ENCODE data around the gene TRAPPC8.
A peak's percentile ranks its signal among the peaks of the same experiment; 100 is the strongest.
"Not testable (repeated sequence)": the region's sequence is repeated elsewhere in the genome, so short reads cannot be mapped to it uniquely, and the experiment has no call there.

The TRAPPC8 gene

GRCh38 chr18:31942999-31943877 lies at the start of gene TRAPPC8:
TSS of gene TRAPPC8 (minus strand) at chr18:31943128. CDS start at chr18:31942764, 364 bp downstream.
- peak; percentile 91 for DNase-seq (ENCODE audit: low spot score)

- no peak for DNase-seq (ENCODE audit: low spot score)
These were observed 47.9 kb upstream of the TRAPPC8 start for GRCh38 chr18:31990823-31991222.

GRCh38 chr18:31983976-31984375 lies 41.0 kb upstream of the TRAPPC8 start:
- DNase-seq (ENCODE audit: low spot score): peak; percentile 10

GRCh38 chr18:31983020-31983419 lies 40.1 kb upstream of the TRAPPC8 start:
- DNase-seq (ENCODE audit: low spot score): no peak

- no peak for DNase-seq (ENCODE audit: low spot score)
These were observed 37.9 kb upstream of the TRAPPC8 start for GRCh38 chr18:31980863-31981262.

- DNase-seq (ENCODE audit: low spot score): no peak
These were observed 36.8 kb upstream of the TRAPPC8 start for GRCh38 chr18:31979714-31980113.

- DNase-seq (ENCODE audit: low spot score): no peak
These were observed 35.7 kb upstream of the TRAPPC8 start for GRCh38 chr18:31978616-31979015.

- DNase-seq (ENCODE audit: low spot score): peak; percentile 44
These were observed 34.4 kb upstream of the TRAPPC8 start for GRCh38 chr18:31977270-31977872.

- no peak for DNase-seq (ENCODE audit: low spot score)
These were observed 33.3 kb upstream of the TRAPPC8 start for GRCh38 chr18:31976242-31976641.

GRCh38 chr18:31973929-31974546 lies 31.1 kb upstream of the TRAPPC8 start:
- no peak for DNase-seq (ENCODE audit: low spot score)

- DNase-seq (ENCODE audit: low spot score): no peak
These were observed 27.7 kb upstream of the TRAPPC8 start for GRCh38 chr18:31970617-31971016.

GRCh38 chr18:31965316-31965970 lies 22.5 kb upstream of the TRAPPC8 start:
- no peak for DNase-seq (ENCODE audit: low spot score)

GRCh38 chr18:31957728-31958127 lies 14.8 kb upstream of the TRAPPC8 start:
- no peak for DNase-seq (ENCODE audit: low spot score)

GRCh38 chr18:31954349-31954748 lies 11.4 kb upstream of the TRAPPC8 start:
- no peak for DNase-seq (ENCODE audit: low spot score)

GRCh38 chr18:31953699-31954098 lies 10.8 kb upstream of the TRAPPC8 start:
- not testable (repeated sequence) for DNase-seq (ENCODE audit: low spot score)

- no peak for DNase-seq (ENCODE audit: low spot score)
These were observed 9.3 kb upstream of the TRAPPC8 start for GRCh38 chr18:31952223-31952622.

- DNase-seq (ENCODE audit: low spot score): no peak
These were observed 7.7 kb upstream of the TRAPPC8 start for GRCh38 chr18:31950583-31950982.

GRCh38 chr18:31948349-31948748 lies 5.4 kb upstream of the TRAPPC8 start:
- not testable (repeated sequence) for DNase-seq (ENCODE audit: low spot score)

- no peak for DNase-seq (ENCODE audit: low spot score)
These were observed 3.5 kb upstream of the TRAPPC8 start for GRCh38 chr18:31946305-31947046.

- DNase-seq (ENCODE audit: low spot score): no peak
These were observed 1.2 kb upstream of the TRAPPC8 start for GRCh38 chr18:31943878-31944816.
